ENCODE results near the gene EPHB1. TPM values are rescaled to one million over a fixed set of nuclear protein-coding genes. Genes with fewer than 3 reads are reported as not detected.
"Not testable (repeated sequence)": the region's sequence is repeated elsewhere in the genome, so short reads cannot be mapped to it uniquely, and the experiment has no call there.

EPHB1 gene
- total and polyA plus RNA-seq, 4 donors = 0.23 to 1.7 (median 0.52) TPM

DNA sequence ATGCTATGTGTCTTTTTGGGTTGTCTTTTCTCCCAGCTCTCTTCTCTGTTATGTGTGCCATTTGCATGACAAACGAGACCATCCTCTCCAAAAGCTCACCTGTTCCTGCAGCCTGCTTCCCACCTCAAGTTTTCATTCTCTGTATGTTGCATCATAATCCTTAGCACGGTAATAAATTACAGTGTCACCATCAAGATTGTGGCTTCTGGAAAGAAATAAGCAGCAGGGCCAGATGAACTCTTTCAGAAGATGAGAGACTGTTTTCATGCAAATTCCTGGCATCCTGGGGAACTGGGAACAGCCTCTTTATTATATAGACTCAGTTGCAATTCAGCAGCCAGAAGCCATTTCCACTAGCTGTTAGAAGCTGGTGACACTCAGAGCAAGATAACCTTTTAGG, 436.7 kb downstream of the EPHB1 start (continued):
- no peak for TF ChIP-seq REST (IDR thresholded peaks at IDR 0.05)
- no peak for TF ChIP-seq YY1 (IDR thresholded peaks at IDR 0.05)
- TF ChIP-seq HNF4A (conservative IDR thresholded peaks at IDR 0.05) = no peak
- TF ChIP-seq, protein P1, sequence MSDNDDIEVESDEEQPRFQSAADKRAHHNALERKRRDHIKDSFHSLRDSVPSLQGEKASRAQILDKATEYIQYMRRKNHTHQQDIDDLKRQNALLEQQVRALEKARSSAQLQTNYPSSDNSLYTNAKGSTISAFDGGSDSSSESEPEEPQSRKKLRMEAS (IDR thresholded peaks at IDR 0.05) = no peak

- Histone ChIP-seq H3K9ac (ENCODE audit: low read depth in 1 of 2, low read length in 2 of 2) (no peak overlapping the region), H3K27me3 (ENCODE audit: control insufficient read depth in 4 of 4, insufficient read depth in 4 of 4, low read length in 3 of 4) (no peaks in the 10 kb centered on the region), H3K27ac (ENCODE audit: low read depth in 1 of 2, low read length in 2 of 2) (no peak overlapping the region), H3K36me3 (ENCODE audit: control insufficient read depth in 4 of 4, insufficient read depth in 3 of 4, low read depth in 1 of 4, low read length in 3 of 4) (no peaks in the 10 kb centered on the region), H3K4me3 (ENCODE audit: low read depth in 1 of 3, low read length in 3 of 3) (no peak overlapping the region), H3K4me1 (ENCODE audit: control insufficient read depth in 4 of 4, insufficient read depth in 4 of 4, low read length in 3 of 4) (no peaks in the 10 kb centered on the region), H3K9me3 (ENCODE audit: control insufficient read depth in 4 of 4, low read length in 3 of 4) (peaks cover 0 to 1% (median 0%) of the 10 kb centered on the region in 4 donors)
- DNase-seq (ENCODE audit: low spot score) = no peak
- TF ChIP-seq TAF1 (conservative IDR thresholded peaks at IDR 0.05) = no peak
- no peak for TF ChIP-seq GABPA (IDR thresholded peaks at IDR 0.05 in 1 of 2, conservative IDR thresholded peaks at IDR 0.05 in 1 of 2)
- TF ChIP-seq HNF4A (conservative IDR thresholded peaks at IDR 0.05) = no peak
- no peak for TF ChIP-seq NR2F2 (IDR thresholded peaks at IDR 0.05)
- TF ChIP-seq, protein P2, sequence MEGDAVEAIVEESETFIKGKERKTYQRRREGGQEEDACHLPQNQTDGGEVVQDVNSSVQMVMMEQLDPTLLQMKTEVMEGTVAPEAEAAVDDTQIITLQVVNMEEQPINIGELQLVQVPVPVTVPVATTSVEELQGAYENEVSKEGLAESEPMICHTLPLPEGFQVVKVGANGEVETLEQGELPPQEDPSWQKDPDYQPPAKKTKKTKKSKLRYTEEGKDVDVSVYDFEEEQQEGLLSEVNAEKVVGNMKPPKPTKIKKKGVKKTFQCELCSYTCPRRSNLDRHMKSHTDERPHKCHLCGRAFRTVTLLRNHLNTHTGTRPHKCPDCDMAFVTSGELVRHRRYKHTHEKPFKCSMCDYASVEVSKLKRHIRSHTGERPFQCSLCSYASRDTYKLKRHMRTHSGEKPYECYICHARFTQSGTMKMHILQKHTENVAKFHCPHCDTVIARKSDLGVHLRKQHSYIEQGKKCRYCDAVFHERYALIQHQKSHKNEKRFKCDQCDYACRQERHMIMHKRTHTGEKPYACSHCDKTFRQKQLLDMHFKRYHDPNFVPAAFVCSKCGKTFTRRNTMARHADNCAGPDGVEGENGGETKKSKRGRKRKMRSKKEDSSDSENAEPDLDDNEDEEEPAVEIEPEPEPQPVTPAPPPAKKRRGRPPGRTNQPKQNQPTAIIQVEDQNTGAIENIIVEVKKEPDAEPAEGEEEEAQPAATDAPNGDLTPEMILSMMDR (IDR thresholded peaks at IDR 0.05; ENCODE audit: low read depth, low read length, missing input control) = no peak
- TF ChIP-seq, protein P1 (IDR thresholded peaks at IDR 0.05) = no peak
- 88% methylated on average over 2 of the region's 2 CpGs for WGBS
These were observed 437.2 kb downstream of the EPHB1 start for GRCh38 chr3:135232226-135232625.

DNA sequence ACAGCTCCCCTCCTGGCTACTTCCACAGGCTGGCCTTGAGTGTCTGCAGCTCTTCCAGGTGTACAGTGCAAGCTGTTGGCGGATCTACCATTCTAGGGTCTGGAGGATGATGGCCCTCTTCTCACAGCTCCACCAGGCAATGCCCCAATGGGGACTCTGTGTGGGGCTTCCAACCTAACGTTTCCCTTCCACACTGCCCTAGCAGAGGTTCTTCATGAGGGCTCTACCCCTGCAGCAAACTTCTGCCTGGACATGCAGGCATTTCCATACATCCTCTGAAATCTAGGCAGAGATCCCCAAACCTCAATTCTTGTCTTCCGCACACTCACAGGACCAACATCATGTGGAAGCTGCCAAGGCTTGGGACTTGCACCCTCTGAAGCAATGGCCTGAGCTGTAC, 438.4 kb downstream of the EPHB1 start:
- not testable (repeated sequence) for H3K27ac ChIP-seq (ENCODE audit: low read depth in 1 of 2, low read length in 2 of 2); DNase-seq (ENCODE audit: low spot score); H3K36me3 ChIP-seq (ENCODE audit: control insufficient read depth in 4 of 4, insufficient read depth in 3 of 4, low read depth in 1 of 4, low read length in 3 of 4); H3K9ac ChIP-seq (ENCODE audit: low read depth in 1 of 2, low read length in 2 of 2); H3K4me3 ChIP-seq (ENCODE audit: low read depth in 1 of 3, low read length in 3 of 3); H3K9me3 ChIP-seq (ENCODE audit: control insufficient read depth in 4 of 4, low read length in 3 of 4); H3K4me1 ChIP-seq (ENCODE audit: control insufficient read depth in 4 of 4, insufficient read depth in 4 of 4, low read length in 3 of 4); H3K27me3 ChIP-seq (ENCODE audit: control insufficient read depth in 4 of 4, insufficient read depth in 4 of 4, low read length in 3 of 4)
- 86% methylated on average over 3 of the region's 3 CpGs for WGBS

GRCh38 chr3:135235541-135235940, 440.5 kb downstream of the EPHB1 start:
- peaks cover 0 to 4% (median 0%) of the 10 kb centered on the region in 4 donors for H3K4me1 ChIP-seq (ENCODE audit: control insufficient read depth in 4 of 4, insufficient read depth in 4 of 4, low read length in 3 of 4)
- no peak overlapping the region for H3K27ac ChIP-seq (ENCODE audit: low read depth in 1 of 2, low read length in 2 of 2)
- TF ChIP-seq GABPA (IDR thresholded peaks at IDR 0.05 in 1 of 2, conservative IDR thresholded peaks at IDR 0.05 in 1 of 2) = no peak
- TF ChIP-seq, protein P1 (IDR thresholded peaks at IDR 0.05) = no peak
- no peaks in the 10 kb centered on the region for H3K36me3 ChIP-seq (ENCODE audit: control insufficient read depth in 4 of 4, insufficient read depth in 3 of 4, low read depth in 1 of 4, low read length in 3 of 4)
- H3K27me3 ChIP-seq (ENCODE audit: control insufficient read depth in 4 of 4, insufficient read depth in 4 of 4, low read length in 3 of 4) = no peaks in the 10 kb centered on the region
- no peak overlapping the region for H3K9ac ChIP-seq (ENCODE audit: low read depth in 1 of 2, low read length in 2 of 2)
- H3K4me3 ChIP-seq (ENCODE audit: low read depth in 1 of 3, low read length in 3 of 3) = no peak overlapping the region
- 80% methylated on average over 5 of the region's 5 CpGs for WGBS
- H3K9me3 ChIP-seq (ENCODE audit: control insufficient read depth in 4 of 4, low read length in 3 of 4) = peaks cover 0 to 1% (median 0%) of the 10 kb centered on the region in 4 donors
- no peak for DNase-seq (ENCODE audit: low spot score)
